Measurements from ENCODE around the gene SETD6. TPM values are rescaled to one million over a fixed set of nuclear protein-coding genes. Genes with fewer than 3 reads are reported as not detected.
"Not testable (repeated sequence)": the region's sequence is repeated elsewhere in the genome, so short reads cannot be mapped to it uniquely, and the experiment has no call there.

The SETD6 gene
- total RNA-seq, 1 donor from 2014 or later: 17.3 TPM

GRCh38 chr16:58563775-58564174 is 48.5 kb downstream of the SETD6 start:
- Histone ChIP-seq H3K4me3 (no peak overlapping the region), H3K9me3 (no peaks in the 10 kb centered on the region), H3K27ac (no peak overlapping the region), H3K27me3 (ENCODE audit: low read depth) (no peaks in the 10 kb centered on the region), H3K36me3 (peaks cover 95% of the 10 kb centered on the region), H3K4me1 (no peaks in the 10 kb centered on the region)
- no peak for DNase-seq
- intact Hi-C loops (cut with DNase I): no loop called here
- TF ChIP-seq CTCF (IDR thresholded peaks at IDR 0.05): no peak
- no peak for ATAC-seq

GRCh38 chr16:58565697-58566096 is 50.4 kb downstream of the SETD6 start:
- H3K36me3 ChIP-seq: peaks cover 95% of the 10 kb centered on the region
- not testable (repeated sequence) for DNase-seq, ATAC-seq

More at GRCh38 chr16:58565697-58566096, 50.4 kb downstream of the SETD6 start:
- H3K4me1 ChIP-seq; intact Hi-C loops (cut with DNase I); H3K27me3 ChIP-seq (ENCODE audit: low read depth); H3K4me3 ChIP-seq; H3K27ac ChIP-seq; H3K9me3 ChIP-seq: not testable (repeated sequence)

Other genes with a start within 250 kb of the SETD6 start
- not detected for gene PRSS54, start 220.5 kb upstream of the SETD6 start, total RNA-seq
- 2.5 TPM for gene GINS3, start 123.0 kb upstream of the SETD6 start, total RNA-seq
- 47.9 TPM for gene NDRG4, start 15.4 kb upstream of the SETD6 start, total RNA-seq
- gene CNOT1, start 114.3 kb downstream of the SETD6 start, total RNA-seq: 172 TPM
- gene SLC38A7, start 169.3 kb downstream of the SETD6 start, total RNA-seq: 20.7 TPM
- gene GOT2, start 218.8 kb downstream of the SETD6 start, total RNA-seq: 50.7 TPM